Measurements from ENCODE around the gene NAT9. TPM values are rescaled to one million over a fixed set of nuclear protein-coding genes. Genes with fewer than 3 reads are reported as not detected.

NAT9 gene
- total and polyA plus RNA-seq, 2 donors (not counting 1 experiment from before 2014, with no cell fraction given): 34.7 to 39.6 TPM

GRCh38 chr17:74754832-74755231, 21.3 kb downstream of the NAT9 start:
- no peak overlapping the region for H3K4me2 ChIP-seq (ENCODE audit: extremely low read depth, insufficient read depth, low read length)
- H3K4me1 ChIP-seq (ENCODE audit: control insufficient read depth, extremely low read depth, insufficient read depth, low read length): peaks cover 15% of the 10 kb centered on the region
- no peaks in the 10 kb centered on the region for H3K36me3 ChIP-seq (ENCODE audit: control insufficient read depth, insufficient read depth, low read length)
- TF ChIP-seq EZH2 (IDR thresholded peaks at IDR 0.05; ENCODE audit: low read length, missing control alignments) (no peak), CTCF (conservative IDR thresholded peaks at IDR 0.05 in 1 of 2, IDR thresholded peaks at IDR 0.05 in 1 of 2; ENCODE audit: low read depth in 1 of 2, low read length in 2 of 2) (no peak)
- H4K20me1 ChIP-seq (ENCODE audit: control insufficient read depth, extremely low read depth, insufficient read depth, low read length): no peaks in the 10 kb centered on the region
- H3K9me3 ChIP-seq (ENCODE audit: control insufficient read depth, insufficient read depth, low read depth, low read length): no peaks in the 10 kb centered on the region
- no peak overlapping the region for H3K9ac ChIP-seq (ENCODE audit: insufficient read depth, low read length)
- H3K27me3 ChIP-seq (ENCODE audit: control insufficient read depth, insufficient read depth, low read length): no peaks in the 10 kb centered on the region
- no peak overlapping the region for H2AFZ ChIP-seq (ENCODE audit: low read length)
- no peak overlapping the region for H3K27ac ChIP-seq (ENCODE audit: insufficient read depth, low read length)
- no peak overlapping the region for H3K4me3 ChIP-seq (replicated peaks in 1 of 4; ENCODE audit: control extremely low read depth in 1 of 4, insufficient read depth in 1 of 4, low read depth in 3 of 4, low read length in 4 of 4)
- peaks cover 3% of the 10 kb centered on the region for H3K79me2 ChIP-seq (ENCODE audit: control insufficient read depth, insufficient read depth, low read length)
- no peak for DNase-seq (ENCODE audit: low read depth in 2 of 2)

- H3K79me2 ChIP-seq (ENCODE audit: control insufficient read depth, insufficient read depth, low read length): peaks cover 3% of the 10 kb centered on the region
- no peak overlapping the region for H2AFZ ChIP-seq (ENCODE audit: low read length)
Measured at GRCh38 chr17:74752822-74753401, 23.2 kb downstream of the NAT9 start.

GRCh38 chr17:74752415-74752814, 23.7 kb downstream of the NAT9 start:
- no peak overlapping the region for H3K4me3 ChIP-seq (replicated peaks in 1 of 4; ENCODE audit: control extremely low read depth in 1 of 4, insufficient read depth in 1 of 4, low read depth in 3 of 4, low read length in 4 of 4)
- H3K9ac ChIP-seq (ENCODE audit: insufficient read depth, low read length): no peak overlapping the region
- DNase-seq (ENCODE audit: low read depth in 2 of 2): no peak
- no peak overlapping the region for H2AFZ ChIP-seq (ENCODE audit: low read length)
- H3K4me1 ChIP-seq (ENCODE audit: control insufficient read depth, extremely low read depth, insufficient read depth, low read length): peaks cover 5% of the 10 kb centered on the region
- H3K27ac ChIP-seq (ENCODE audit: insufficient read depth, low read length): no peak overlapping the region
- TF ChIP-seq EZH2 (IDR thresholded peaks at IDR 0.05; ENCODE audit: low read length, missing control alignments): no peak
- no peak for TF ChIP-seq CTCF (conservative IDR thresholded peaks at IDR 0.05 in 1 of 2, IDR thresholded peaks at IDR 0.05 in 1 of 2; ENCODE audit: low read depth in 1 of 2, low read length in 2 of 2)
- H3K36me3 ChIP-seq (ENCODE audit: control insufficient read depth, insufficient read depth, low read length): no peaks in the 10 kb centered on the region
- peaks cover 3% of the 10 kb centered on the region for H3K79me2 ChIP-seq (ENCODE audit: control insufficient read depth, insufficient read depth, low read length)
- no peaks in the 10 kb centered on the region for H3K27me3 ChIP-seq (ENCODE audit: control insufficient read depth, insufficient read depth, low read length)
- H3K4me2 ChIP-seq (ENCODE audit: extremely low read depth, insufficient read depth, low read length): no peak overlapping the region
- H4K20me1 ChIP-seq (ENCODE audit: control insufficient read depth, extremely low read depth, insufficient read depth, low read length): no peaks in the 10 kb centered on the region
- no peaks in the 10 kb centered on the region for H3K9me3 ChIP-seq (ENCODE audit: control insufficient read depth, insufficient read depth, low read depth, low read length)

More at GRCh38 chr17:74752822-74753401, 23.2 kb downstream of the NAT9 start:
- H3K9ac ChIP-seq (ENCODE audit: insufficient read depth, low read length): no peak overlapping the region
- DNase-seq (ENCODE audit: low read depth in 2 of 2): no peak
- no peak overlapping the region for H3K4me3 ChIP-seq (replicated peaks in 1 of 4; ENCODE audit: control extremely low read depth in 1 of 4, insufficient read depth in 1 of 4, low read depth in 3 of 4, low read length in 4 of 4)
- H3K27me3 ChIP-seq (ENCODE audit: control insufficient read depth, insufficient read depth, low read length): no peaks in the 10 kb centered on the region
- no peaks in the 10 kb centered on the region for H3K9me3 ChIP-seq (ENCODE audit: control insufficient read depth, insufficient read depth, low read depth, low read length)
- H3K4me2 ChIP-seq (ENCODE audit: extremely low read depth, insufficient read depth, low read length): no peak overlapping the region
- H3K4me1 ChIP-seq (ENCODE audit: control insufficient read depth, extremely low read depth, insufficient read depth, low read length): peaks cover 7% of the 10 kb centered on the region
- TF ChIP-seq CTCF (conservative IDR thresholded peaks at IDR 0.05 in 1 of 2, IDR thresholded peaks at IDR 0.05 in 1 of 2; ENCODE audit: low read depth in 1 of 2, low read length in 2 of 2) (no peak), EZH2 (IDR thresholded peaks at IDR 0.05; ENCODE audit: low read length, missing control alignments) (no peak)
- H4K20me1 ChIP-seq (ENCODE audit: control insufficient read depth, extremely low read depth, insufficient read depth, low read length): no peaks in the 10 kb centered on the region
- no peaks in the 10 kb centered on the region for H3K36me3 ChIP-seq (ENCODE audit: control insufficient read depth, insufficient read depth, low read length)
- H3K27ac ChIP-seq (ENCODE audit: insufficient read depth, low read length): no peak overlapping the region
